Loucy (cell line): Measurements from ENCODE around the gene FTO.

Experiments
- H2AFZ ChIP-seq: fragments of 200-600 bp; sonication (generic); 2 replicates; pipeline ENCODE4 v1.6.0; 2016; ENCODE audit warnings: antibody characterized with exemption, mild to moderate bottlenecking, low read length, moderate library complexity
- H3F3A ChIP-seq: fragments of 200-600 bp; 2 replicates; pipeline ENCODE4 v1.6.0; 2016; ENCODE audit warnings: antibody characterized with exemption, low read depth, mild to moderate bottlenecking
- H3K27me3 ChIP-seq: fragments of 200-600 bp; sonication (generic); 2 replicates; pipeline ENCODE4 v1.6.1; 2014; ENCODE audit warnings: low read length, mild to moderate bottlenecking; ENCODE audit not compliant: insufficient read depth, poor library complexity, severe bottlenecking
- H3K36me3 ChIP-seq: fragments of 200-600 bp; sonication (generic); 2 replicates; pipeline ENCODE4 v1.6.1; 2016; ENCODE audit warnings: low read length; ENCODE audit not compliant: insufficient read depth
- H3K4me1 ChIP-seq: fragments of 200-600 bp; sonication (generic); 2 replicates; pipeline ENCODE4 v1.5.1; 2014; ENCODE audit warnings: low read length, mild to moderate bottlenecking; ENCODE audit not compliant: insufficient read depth, poor library complexity, severe bottlenecking
- H3K4me2 ChIP-seq: fragments of 200-600 bp; sonication (generic); 2 replicates; pipeline ENCODE4 v1.6.0; 2014; ENCODE audit warnings: antibody characterized with exemption, low read length, low read depth, mild to moderate bottlenecking; ENCODE audit not compliant: poor library complexity, severe bottlenecking
- H3K4me3 ChIP-seq: fragments of 200-600 bp; sonication (generic); 2 replicates; pipeline ENCODE4 v1.5.1; 2014; ENCODE audit warnings: low read length, mild to moderate bottlenecking, mixed read lengths; ENCODE audit not compliant: poor library complexity, severe bottlenecking
- H3K79me2 ChIP-seq: fragments of 200-600 bp; sonication (generic); 2 replicates; pipeline ENCODE4 v1.6.1; 2014; ENCODE audit warnings: low read length; ENCODE audit not compliant: insufficient read depth
- H3K9ac ChIP-seq: fragments of 200-600 bp; sonication (generic); 2 replicates; pipeline ENCODE4 v1.6.0; 2014; ENCODE audit warnings: mild to moderate bottlenecking, low read depth, low read length, moderate library complexity; ENCODE audit not compliant: poor library complexity, severe bottlenecking
- H3K9me2 ChIP-seq: fragments of 200-600 bp; sonication (generic); replicated peaks from 2 replicates; pipeline ENCODE4 v1.6.1; 2016; ENCODE audit warnings: low read depth, low read length, mixed read lengths
- H3K9me3 ChIP-seq: fragments of 200-600 bp; sonication (generic); 2 replicates; pipeline ENCODE4 v1.6.1; 2014; ENCODE audit warnings: mild to moderate bottlenecking, antibody characterized with exemption, low read length, low read depth; ENCODE audit not compliant: insufficient read depth
- H4K20me1 ChIP-seq: fragments of 200-600 bp; sonication (generic); 2 replicates; pipeline ENCODE4 v1.6.0; 2014; ENCODE audit warnings: antibody characterized with exemption, low read length, mild to moderate bottlenecking; ENCODE audit not compliant: insufficient read depth, poor library complexity, severe bottlenecking
- CTCF ChIP-seq: fragments of 200-600 bp; sonication (generic); conservative IDR thresholded peaks from 2 replicates; pipeline ENCODE4 v1.5.1; 2014; ENCODE audit warnings: mild to moderate bottlenecking, antibody characterized with exemption, low read length
- EZH2phosphoT487 ChIP-seq: fragments of 200-600 bp; IDR thresholded peaks from 2 replicates; pipeline ENCODE4 v1.6.1; 2018; ENCODE audit warnings: antibody characterized with exemption, mild to moderate bottlenecking, moderate library complexity, borderline replicate concordance

The FTO gene

GRCh38 chr16:54072237-54072636 lies 368.3 kb downstream of the FTO start:
- no peaks in the 10 kb centered on the region; the same call in 1 of the 2 replicates for H3F3A ChIP-seq
- H4K20me1 ChIP-seq = no peaks in the 10 kb centered on the region
- no peak overlapping the region for H2AFZ ChIP-seq
- H3K4me1 ChIP-seq = peaks cover 55% of the 10 kb centered on the region
- no peaks in the 10 kb centered on the region for H3K27me3 ChIP-seq
- no peak overlapping the region for H3K4me3 ChIP-seq
- no peaks in the 10 kb centered on the region for H3K36me3 ChIP-seq
- H3K9me3 ChIP-seq = no peaks in the 10 kb centered on the region
- no peak overlapping the region for H3K9ac ChIP-seq
- no peaks in the 10 kb centered on the region for H3K9me2 ChIP-seq
- no peak overlapping the region for H3K4me2 ChIP-seq
- no peaks in the 10 kb centered on the region for H3K79me2 ChIP-seq
- no peak for TF ChIP-seq EZH2phosphoT487
- no peak for TF ChIP-seq CTCF

GRCh38 chr16:54073356-54073755 lies 369.4 kb downstream of the FTO start:
- Histone ChIP-seq H3F3A (no peaks in the 10 kb centered on the region), H3K36me3 (no peaks in the 10 kb centered on the region), H3K27me3 (no peaks in the 10 kb centered on the region), H3K9me3 (no peaks in the 10 kb centered on the region), H3K9me2 (no peaks in the 10 kb centered on the region), H3K9ac (no peak overlapping the region), H3K4me2 (no peak overlapping the region), H3K79me2 (no peaks in the 10 kb centered on the region), H4K20me1 (no peaks in the 10 kb centered on the region), H2AFZ (no peak overlapping the region), H3K4me3 (no peak overlapping the region), H3K4me1 (peaks cover 52% of the 10 kb centered on the region)
- TF ChIP-seq CTCF (no peak), EZH2phosphoT487 (no peak)

- no peaks in the 10 kb centered on the region for H3K27me3 ChIP-seq
- H3K9me2 ChIP-seq = no peaks in the 10 kb centered on the region
- H3K9ac ChIP-seq = no peak overlapping the region
- H3K9me3 ChIP-seq = no peaks in the 10 kb centered on the region
- H3K4me3 ChIP-seq = no peak overlapping the region
- no peaks in the 10 kb centered on the region for H3F3A ChIP-seq
- H3K79me2 ChIP-seq = no peaks in the 10 kb centered on the region
- no peaks in the 10 kb centered on the region for H4K20me1 ChIP-seq
- no peaks in the 10 kb centered on the region for H3K36me3 ChIP-seq
- H3K4me2 ChIP-seq = no peak overlapping the region
- no peak for TF ChIP-seq EZH2phosphoT487
- TF ChIP-seq CTCF = no peak
- peaks cover 35% of the 10 kb centered on the region for H3K4me1 ChIP-seq
- no peak overlapping the region for H2AFZ ChIP-seq
Observed at GRCh38 chr16:54075446-54075845, 371.5 kb downstream of the FTO start.
